GM18858 (cell line): ENCODE results near the gene MTR.
"Not testable (repeated sequence)": the region's sequence is repeated elsewhere in the genome, so short reads cannot be mapped to it uniquely, and the experiment has no call there.

Experiments used
- ATAC-seq: cut with Tn5 transposase; IDR thresholded peaks from one replicate; pipeline ENCODE4 v1.9.1; 2021; ENCODE audit not compliant: unreplicated experiment

MTR gene

GRCh38 chr1:236830116-236830515 lies 35.0 kb downstream of the MTR start:
- no peak for ATAC-seq

GRCh38 chr1:236830560-236830959 lies 35.5 kb downstream of the MTR start:
- ATAC-seq = no peak

GRCh38 chr1:236833575-236833974 lies 38.5 kb downstream of the MTR start:
- ATAC-seq = no peak

GRCh38 chr1:236834876-236835275 lies 39.8 kb downstream of the MTR start:
- no peak for ATAC-seq

- no peak for ATAC-seq
Measured at GRCh38 chr1:236835491-236835890, 40.4 kb downstream of the MTR start.

GRCh38 chr1:236836157-236836556 lies 41.1 kb downstream of the MTR start:
- ATAC-seq = no peak

- no peak for ATAC-seq
Measured at GRCh38 chr1:236837115-236837514, 42.0 kb downstream of the MTR start.

- no peak for ATAC-seq
Measured at GRCh38 chr1:236837897-236838296, 42.8 kb downstream of the MTR start.

GRCh38 chr1:236841341-236841740 lies 46.2 kb downstream of the MTR start:
- ATAC-seq = no peak

GRCh38 chr1:236844499-236845271 lies 49.6 kb downstream of the MTR start:
- ATAC-seq = no peak

- no peak for ATAC-seq
Measured at GRCh38 chr1:236845830-236846229, 50.7 kb downstream of the MTR start.

- no peak for ATAC-seq
Measured at GRCh38 chr1:236848274-236848923, 53.3 kb downstream of the MTR start.

- ATAC-seq = no peak
Measured at GRCh38 chr1:236850077-236850979, 55.2 kb downstream of the MTR start.

- ATAC-seq = no peak
Measured at GRCh38 chr1:236851871-236852270, 56.8 kb downstream of the MTR start.

GRCh38 chr1:236853921-236854604 lies 59.0 kb downstream of the MTR start:
- no peak for ATAC-seq

- ATAC-seq = no peak
Measured at GRCh38 chr1:236854605-236854983, 59.5 kb downstream of the MTR start.

GRCh38 chr1:236856649-236857048 lies 61.6 kb downstream of the MTR start:
- ATAC-seq = not testable (repeated sequence)

- ATAC-seq = no peak
Measured at GRCh38 chr1:236858165-236858564, 63.1 kb downstream of the MTR start.

- no peak for ATAC-seq
Measured at GRCh38 chr1:236860101-236860500, 65.0 kb downstream of the MTR start.

GRCh38 chr1:236860674-236861073 lies 65.6 kb downstream of the MTR start:
- ATAC-seq = no peak
